CD8-positive, alpha-beta memory T cell (primary cell): Measurements from ENCODE around the gene PDCD5. TPM values are rescaled to one million over a fixed set of nuclear protein-coding genes. Genes with fewer than 3 reads are reported as not detected.
"Not testable (repeated sequence)": the region's sequence is repeated elsewhere in the genome, so short reads cannot be mapped to it uniquely, and the experiment has no call there.

Source experiments
- CTCF ChIA-PET: fragments of 350-600 bp; sonication (Branson Sonifier 250); formaldehyde crosslinking; loops from one replicate; lab custom pipeline; 2021; ENCODE audit warnings: antibody characterized with exemption; lab: Charles Lee
- POLR2A ChIA-PET: fragments of 350-600 bp; sonication (Branson Sonifier 250); formaldehyde crosslinking; loops from one replicate; lab custom pipeline; 2021; ENCODE audit warnings: antibody characterized with exemption; lab: Charles Lee
- DNase-seq, 5 donors: peaks; one replicate each; pipeline versions ENCODE4 v3.0.0 to v3.0.0-alpha.2; 2020 to 2022; ENCODE audit warnings: mixed read lengths in 1 of 5
- H3K27ac ChIP-seq: one replicate; pipeline ENCODE4 v1.7.0; 2013; ENCODE audit warnings: low read depth, mild to moderate bottlenecking, low read length, moderate library complexity
- H3K27me3 ChIP-seq: 2 replicates; pipeline ENCODE4 v1.7.0; 2013; ENCODE audit warnings: low read length, mild to moderate bottlenecking; ENCODE audit not compliant: insufficient read depth, poor library complexity, severe bottlenecking
- H3K36me3 ChIP-seq: 2 replicates; pipeline ENCODE4 v1.7.0; 2013; ENCODE audit warnings: mild to moderate bottlenecking, low read length, moderate library complexity; ENCODE audit not compliant: insufficient read depth
- H3K4me1 ChIP-seq: 2 replicates; pipeline ENCODE4 v1.7.0; 2013; ENCODE audit warnings: mild to moderate bottlenecking, low read length, moderate library complexity; ENCODE audit not compliant: insufficient read depth
- H3K4me3 ChIP-seq: 2 replicates; pipeline ENCODE4 v1.7.0; 2013; ENCODE audit warnings: mild to moderate bottlenecking, low read length
- H3K9me3 ChIP-seq: 2 replicates; pipeline ENCODE4 v1.7.0; 2013; ENCODE audit warnings: mild to moderate bottlenecking, low read length
- H3K27ac Mint-ChIP-seq, 8 donors: one replicate each; pipeline ENCODE4 v1.8.0; 2020 to 2021; ENCODE audit warnings: mixed read lengths in 8 of 8, mild to moderate bottlenecking in 6 of 8, inconsistent platforms in 3 of 8, moderate library complexity in 3 of 8
- H3K27me3 Mint-ChIP-seq, 2 donors: one replicate each; pipeline ENCODE4 v1.8.0; 2020 to 2021; ENCODE audit warnings: mixed read lengths in 2 of 2, mild to moderate bottlenecking in 1 of 2, moderate library complexity in 1 of 2
- H3K36me3 Mint-ChIP-seq, 3 donors: one replicate each; pipeline ENCODE4 v1.8.0; 2020 to 2021; ENCODE audit warnings: mixed read lengths in 3 of 3, inconsistent platforms in 1 of 3, mild to moderate bottlenecking in 1 of 3
- H3K4me1 Mint-ChIP-seq, 3 donors: one replicate each; pipeline ENCODE4 v1.8.0; 2020 to 2021; ENCODE audit warnings: mixed read lengths in 3 of 3, inconsistent platforms in 1 of 3, mild to moderate bottlenecking in 1 of 3
- H3K4me3 Mint-ChIP-seq, 7 donors: one replicate each; pipeline ENCODE4 v1.8.0; 2020 to 2021; ENCODE audit warnings: mixed read lengths in 7 of 7, mild to moderate bottlenecking in 6 of 7, moderate library complexity in 4 of 7, inconsistent platforms in 2 of 7
- H3K9me3 Mint-ChIP-seq, 5 donors: one replicate each; pipeline ENCODE4 v1.8.0; 2020 to 2022; ENCODE audit warnings: mixed read lengths in 5 of 5, mild to moderate bottlenecking in 3 of 5, moderate library complexity in 2 of 5, inconsistent platforms in 1 of 5
- polyA plus RNA-seq: library from polyadenylated mRNA; unstranded; fragments of 300-500 nt; fragmentation: Illumina TruSeq; gene quantifications from one replicate; pipeline ENCODE4 v1.2.3, GENCODE V29; 2021
- total RNA-seq, 2 experiments: library from RNA; stranded (reverse); gene quantifications; one replicate each; pipeline ENCODE4 v1.2.3, GENCODE V29; 2021

The PDCD5 gene, protein sequence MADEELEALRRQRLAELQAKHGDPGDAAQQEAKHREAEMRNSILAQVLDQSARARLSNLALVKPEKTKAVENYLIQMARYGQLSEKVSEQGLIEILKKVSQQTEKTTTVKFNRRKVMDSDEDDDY
- 100 to 1,000 TPM; 269 to 281 TPM for total RNA-seq
- polyA plus RNA-seq = 140 TPM

DNA sequence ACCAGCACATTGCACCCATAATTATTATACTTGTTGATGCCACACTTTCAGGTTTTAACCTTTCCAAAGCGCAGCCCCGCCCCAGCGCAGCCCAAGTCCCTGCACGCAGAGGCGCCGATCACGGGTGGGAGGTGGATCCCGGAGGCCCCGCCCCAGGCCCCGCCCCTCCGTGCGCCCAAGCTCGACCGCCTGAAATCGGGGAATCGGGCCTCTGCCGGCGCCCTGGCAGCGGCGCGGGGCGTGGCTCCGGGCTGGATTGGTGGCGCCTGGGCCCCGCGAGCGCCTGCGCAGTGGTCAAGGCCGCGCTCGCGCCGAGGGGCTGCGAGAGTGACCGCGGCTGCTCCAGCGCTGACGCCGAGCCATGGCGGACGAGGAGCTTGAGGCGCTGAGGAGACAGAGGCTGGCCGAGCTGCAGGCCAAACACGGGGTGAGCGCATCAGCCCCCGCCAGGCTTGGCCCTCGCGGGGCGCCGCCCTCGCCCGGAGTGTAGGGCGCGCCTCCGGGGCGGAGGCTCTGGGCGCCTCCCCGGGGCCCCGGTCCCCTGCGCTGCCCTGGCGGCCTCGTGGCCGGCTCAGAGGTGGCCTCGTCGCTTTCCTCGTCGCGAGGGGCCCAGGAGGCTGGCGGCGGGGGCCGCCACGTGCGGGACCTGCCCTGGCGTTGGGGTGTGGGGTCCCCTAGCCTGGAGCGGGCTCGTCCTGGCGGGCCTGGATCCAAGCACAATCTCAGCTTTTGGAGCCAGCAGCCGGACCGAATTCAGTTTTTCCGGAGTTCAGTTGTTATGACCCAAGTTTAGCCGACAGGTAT is at the start of gene PDCD5:
TSS of gene PDCD5 (plus strand) at position 290 of the 804 bp plus-strand sequence. CDS start at position 362, 72 bp downstream.
- peaks cover 21% of the 10 kb centered on the region for H3K4me1 ChIP-seq
- Mint-ChIP-seq H3K27ac (peak within 1 kb of the TSS; percentile 75 to 96 (median 92)), H3K4me1 (peaks cover 26 to 46% (median 42%) of the 10 kb centered on the region in 3 donors), H3K27me3 (peaks cover 0 to 1% of the 10 kb centered on the region in 2 donors), H3K36me3 (peaks cover 0 to 26% (median 1%) of the 10 kb centered on the region in 3 donors), H3K9me3 (no peaks in the 10 kb centered on the region), H3K4me3 (peak within 1 kb of the TSS; percentile 87 to 98 (median 92))
- peak within 1 kb of the TSS; percentile 71 for H3K27ac ChIP-seq
- ChIA-PET POLR2A (interaction anchor here (0.6 to 1.1 kb wide), 5 partner anchors 9 to 1770 kb away, joined by 3 to 5 read pairs (median 4); partner anchors contain the start of genes ANKRD27, DPY19L3 and ZNF507), CTCF (interaction anchor here (1.1 to 1.5 kb wide), 2 partner anchors 10 to 19 kb away, joined by 4 read pairs; no protein-coding TSS in a partner anchor)
- H3K4me3 ChIP-seq = peak within 1 kb of the TSS; percentile 84
- DNase-seq = peak; percentile 91 to 98 (median 95)
- H3K36me3 ChIP-seq = peaks cover 5% of the 10 kb centered on the region
- no peaks in the 10 kb centered on the region for H3K27me3 ChIP-seq
- H3K9me3 ChIP-seq = no peaks in the 10 kb centered on the region

DNA sequence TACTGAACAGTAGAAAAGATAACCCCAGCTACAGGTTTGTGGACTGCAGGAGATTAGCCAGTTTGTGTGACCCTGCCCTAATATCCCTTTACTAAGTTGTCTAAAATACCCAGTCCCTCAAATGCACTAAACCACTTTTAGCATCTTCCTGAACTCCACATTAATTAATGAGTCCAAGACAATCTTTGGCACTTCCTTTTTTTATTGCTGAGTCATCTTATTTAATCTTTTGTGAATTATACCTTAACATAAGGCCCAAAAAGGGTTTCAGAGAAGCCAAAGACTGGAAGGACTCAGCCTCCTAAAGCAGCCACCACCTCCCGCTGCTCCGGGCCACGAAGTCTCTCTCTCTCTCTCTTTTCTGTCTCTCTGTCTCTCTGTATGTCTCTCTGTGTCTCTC is 48.8 kb upstream of the PDCD5 start:
- Histone ChIP-seq H3K27ac (no peak overlapping the region), H3K27me3 (no peaks in the 10 kb centered on the region), H3K9me3 (no peaks in the 10 kb centered on the region), H3K4me3 (no peak overlapping the region), H3K36me3 (no peaks in the 10 kb centered on the region), H3K4me1 (no peaks in the 10 kb centered on the region)
- CTCF ChIA-PET = no interaction called here
- no peak for DNase-seq
- Mint-ChIP-seq H3K36me3 (peaks cover 0 to 20% (median 0%) of the 10 kb centered on the region in 3 donors), H3K4me1 (no peaks in the 10 kb centered on the region), H3K27ac (no peak overlapping the region), H3K27me3 (peaks cover 14 to 21% of the 10 kb centered on the region in 2 donors), H3K9me3 (peaks cover 8 to 25% (median 10%) of the 10 kb centered on the region in 5 donors), H3K4me3 (no peak overlapping the region)
- POLR2A ChIA-PET = no interaction called here

DNA sequence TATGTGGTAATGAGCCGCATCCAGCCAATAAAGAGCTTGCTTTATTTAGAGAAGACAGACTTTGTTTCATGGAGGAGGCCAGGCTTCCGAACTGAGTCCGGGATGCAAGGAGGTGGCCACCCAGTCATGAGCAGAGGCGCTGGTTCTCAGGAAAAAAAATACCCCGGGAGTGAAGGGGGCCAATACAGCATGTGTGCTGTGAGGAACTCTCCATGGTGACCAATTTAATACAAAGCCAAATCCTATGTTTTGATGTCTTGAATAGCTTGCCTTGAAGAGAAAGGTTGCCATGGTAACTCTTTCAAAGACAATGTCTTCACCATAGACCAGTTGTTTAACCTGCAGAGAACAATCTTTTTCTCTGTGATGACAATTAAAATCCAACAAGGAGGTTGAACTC is 43.4 kb upstream of the PDCD5 start:
- H3K27me3 Mint-ChIP-seq = peaks cover 14 to 33% of the 10 kb centered on the region in 2 donors

DNA sequence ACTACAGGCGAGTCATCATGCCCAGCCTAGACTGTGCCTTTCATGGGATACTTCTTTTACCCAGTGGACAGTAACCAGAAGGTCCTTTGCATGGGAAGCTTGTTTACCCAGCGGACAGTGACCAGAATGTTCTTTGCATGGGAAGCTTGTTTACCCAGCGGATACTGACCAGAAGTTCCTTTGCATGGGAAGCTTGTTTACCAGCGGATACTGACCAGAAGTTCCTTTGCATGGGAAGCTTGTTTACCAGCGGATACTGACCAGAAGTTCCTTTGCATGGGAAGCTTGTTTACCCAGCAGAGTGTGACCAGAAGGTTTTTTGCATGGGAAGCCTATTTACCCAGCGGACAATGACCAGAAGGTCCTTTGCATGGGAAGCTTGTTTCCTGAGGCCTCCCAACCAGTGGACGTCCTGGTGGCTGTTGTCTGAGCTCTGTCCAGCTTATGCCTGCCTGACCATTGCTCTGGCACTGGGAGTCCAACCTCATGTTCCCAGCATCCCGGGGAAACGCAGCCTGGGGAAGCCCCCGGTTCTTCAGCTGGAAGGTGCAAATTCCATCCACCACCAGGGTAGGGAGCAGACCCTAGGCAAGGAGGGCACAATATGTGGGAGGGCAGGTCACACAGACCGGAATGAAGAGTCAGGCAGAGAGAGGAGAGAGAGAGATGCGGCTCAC is 41.6 kb upstream of the PDCD5 start:
- Mint-ChIP-seq H3K4me1 (peaks cover 0 to 6% (median 0%) of the 10 kb centered on the region in 3 donors), H3K9me3 (peaks cover 4 to 10% (median 5%) of the 10 kb centered on the region in 5 donors), H3K27me3 (peaks cover 11 to 25% of the 10 kb centered on the region in 2 donors), H3K36me3 (peaks cover 0 to 4% (median 0%) of the 10 kb centered on the region in 3 donors), H3K27ac (no peak overlapping the region), H3K4me3 (no peak overlapping the region)
- Histone ChIP-seq H3K27ac (no peak overlapping the region), H3K4me1 (no peaks in the 10 kb centered on the region), H3K4me3 (no peak overlapping the region), H3K9me3 (no peaks in the 10 kb centered on the region), H3K36me3 (no peaks in the 10 kb centered on the region), H3K27me3 (no peaks in the 10 kb centered on the region)
- CTCF ChIA-PET = no interaction called here
- DNase-seq = no peak
- POLR2A ChIA-PET = no interaction called here

More for the DNA sequence above, 43.4 kb upstream of the PDCD5 start:
- ChIA-PET POLR2A (no interaction called here), CTCF (no interaction called here)
- Histone ChIP-seq H3K4me1 (no peaks in the 10 kb centered on the region), H3K27ac (no peak overlapping the region), H3K4me3 (no peak overlapping the region), H3K9me3 (no peaks in the 10 kb centered on the region), H3K27me3 (no peaks in the 10 kb centered on the region), H3K36me3 (no peaks in the 10 kb centered on the region)
- Mint-ChIP-seq H3K9me3 (peaks cover 4 to 16% (median 6%) of the 10 kb centered on the region in 5 donors), H3K36me3 (peaks cover 0 to 16% (median 0%) of the 10 kb centered on the region in 3 donors), H3K4me1 (peaks cover 0 to 6% (median 0%) of the 10 kb centered on the region in 3 donors), H3K4me3 (no peak overlapping the region), H3K27ac (no peak overlapping the region)
- no peak for DNase-seq

DNA sequence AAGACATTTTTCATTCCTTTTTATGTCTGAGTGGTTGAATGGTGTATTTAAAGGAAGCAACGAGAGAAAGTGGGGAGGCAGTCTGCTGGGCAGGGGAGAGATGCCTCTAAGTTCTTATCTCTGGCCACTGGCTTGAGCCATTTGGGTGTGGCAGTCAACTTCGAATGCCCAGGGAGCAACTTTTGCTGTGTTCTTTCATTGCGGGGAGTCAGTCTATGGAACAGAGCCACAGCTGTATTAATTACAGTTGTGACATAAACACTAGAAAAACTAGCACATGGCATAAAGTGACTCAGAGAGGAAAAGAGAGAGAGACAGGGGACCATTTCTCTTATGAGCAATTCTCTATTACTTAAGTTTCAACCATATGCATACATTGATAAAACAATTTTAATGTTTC is 40.4 kb upstream of the PDCD5 start:
- no peak for DNase-seq
- Mint-ChIP-seq H3K27ac (no peak overlapping the region), H3K36me3 (no peaks in the 10 kb centered on the region), H3K4me1 (peaks cover 0 to 6% (median 0%) of the 10 kb centered on the region in 3 donors), H3K4me3 (no peak overlapping the region), H3K27me3 (peaks cover 11 to 19% of the 10 kb centered on the region in 2 donors), H3K9me3 (peaks cover 0 to 2% (median 0%) of the 10 kb centered on the region in 5 donors)
- no peaks in the 10 kb centered on the region for H3K9me3 ChIP-seq
- H3K27ac ChIP-seq = no peak overlapping the region
- ChIA-PET POLR2A (no interaction called here), CTCF (no interaction called here)
- no peaks in the 10 kb centered on the region for H3K27me3 ChIP-seq
- no peaks in the 10 kb centered on the region for H3K4me1 ChIP-seq
- H3K4me3 ChIP-seq = no peak overlapping the region
- H3K36me3 ChIP-seq = no peaks in the 10 kb centered on the region

DNA sequence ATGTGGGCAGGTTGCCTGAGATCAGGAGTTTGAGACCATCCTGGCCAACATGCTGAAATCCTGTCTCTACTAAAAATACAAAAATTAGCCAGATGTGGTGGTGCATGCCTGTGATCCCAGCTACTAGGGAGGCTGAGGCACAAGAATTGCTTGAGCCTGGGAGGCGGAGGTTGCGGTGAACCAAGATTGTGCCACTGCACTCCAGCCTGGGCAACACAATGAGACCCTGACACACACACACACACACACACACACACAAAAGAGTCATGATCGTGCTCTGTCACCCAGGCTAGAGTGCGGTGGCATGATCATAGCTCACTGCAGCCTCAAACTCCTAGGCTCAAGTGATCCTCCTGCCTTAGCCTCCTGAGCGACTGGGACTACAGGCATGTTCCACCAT is 39.6 kb upstream of the PDCD5 start:
- H3K27me3 ChIP-seq, DNase-seq, H3K36me3 ChIP-seq, POLR2A ChIA-PET, H3K4me1 ChIP-seq, H3K9me3 Mint-ChIP-seq, CTCF ChIA-PET, H3K9me3 ChIP-seq, H3K4me1 Mint-ChIP-seq, H3K4me3 Mint-ChIP-seq, H3K27ac Mint-ChIP-seq, H3K36me3 Mint-ChIP-seq, H3K4me3 ChIP-seq, H3K27ac ChIP-seq: not testable (repeated sequence)
- H3K27me3 Mint-ChIP-seq = peaks cover 9 to 16% of the 10 kb centered on the region in 2 donors

DNA sequence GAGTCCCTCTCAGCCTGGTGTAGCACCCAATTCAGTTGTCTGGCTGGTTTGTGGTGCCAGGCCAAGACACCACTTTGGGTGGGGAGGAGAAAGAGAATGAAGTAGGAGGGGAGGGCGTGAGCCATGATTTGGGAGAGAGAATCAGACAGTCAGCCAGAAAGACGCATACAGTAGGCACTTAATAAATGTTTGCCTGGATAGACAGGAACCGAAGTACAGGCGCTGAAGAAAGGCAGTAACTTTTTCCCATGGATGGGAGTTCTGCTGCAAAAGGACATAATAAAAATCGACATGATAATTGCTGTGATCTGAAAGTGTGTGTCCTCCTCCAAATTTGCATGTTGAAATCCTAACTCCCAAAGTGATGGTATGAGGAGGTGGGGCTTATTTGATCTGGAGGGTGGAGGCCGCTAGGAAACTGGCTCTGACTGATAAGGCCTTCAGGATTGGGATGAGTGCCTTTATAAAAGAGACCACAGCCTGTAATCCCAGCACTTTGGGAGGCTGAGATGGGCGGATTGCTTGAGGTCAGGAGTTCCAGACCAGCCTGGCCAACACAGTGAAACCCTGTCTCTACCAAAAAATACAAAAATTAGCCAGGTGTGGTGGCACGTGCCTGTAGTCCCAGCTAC is 38.4 kb upstream of the PDCD5 start:
- Histone ChIP-seq H3K27ac (no peak overlapping the region), H3K27me3 (no peaks in the 10 kb centered on the region), H3K36me3 (no peaks in the 10 kb centered on the region), H3K9me3 (no peaks in the 10 kb centered on the region), H3K4me3 (no peak overlapping the region), H3K4me1 (no peaks in the 10 kb centered on the region)
- Mint-ChIP-seq H3K4me1 (peaks cover 0 to 6% (median 0%) of the 10 kb centered on the region in 3 donors), H3K27ac (no peak overlapping the region), H3K36me3 (no peaks in the 10 kb centered on the region), H3K9me3 (no peaks in the 10 kb centered on the region), H3K4me3 (no peak overlapping the region), H3K27me3 (peaks cover 10 to 12% of the 10 kb centered on the region in 2 donors)
- POLR2A ChIA-PET = no interaction called here
- DNase-seq = no peak
- CTCF ChIA-PET = no interaction called here
